Germinal center (tissue), 1 donor: ENCODE data around the gene ASIC2.

Experiments
- DNase-seq: peaks from one replicate; pipeline ENCODE4 v3.0.0; 2012; ENCODE audit warnings: mixed read lengths, low spot score

Gene ASIC2

GRCh38 chr17:33113276-33113990, 179.7 kb downstream of the ASIC2 start:
- no peak for DNase-seq

- no peak for DNase-seq
These were observed 180.3 kb downstream of the ASIC2 start for GRCh38 chr17:33112763-33113162.

GRCh38 chr17:33109336-33110072, 183.6 kb downstream of the ASIC2 start:
- no peak for DNase-seq

GRCh38 chr17:33106525-33107165, 186.4 kb downstream of the ASIC2 start:
- no peak for DNase-seq

GRCh38 chr17:33105911-33106310, 187.2 kb downstream of the ASIC2 start:
- DNase-seq = no peak

GRCh38 chr17:33099906-33100305, 193.2 kb downstream of the ASIC2 start:
- no peak for DNase-seq

- DNase-seq = no peak
These were observed 193.8 kb downstream of the ASIC2 start for GRCh38 chr17:33099252-33099651.

- no peak for DNase-seq
These were observed 195.7 kb downstream of the ASIC2 start for GRCh38 chr17:33097411-33097810.

GRCh38 chr17:33096161-33096560, 196.9 kb downstream of the ASIC2 start:
- DNase-seq = no peak

GRCh38 chr17:33091271-33091670, 201.8 kb downstream of the ASIC2 start:
- no peak for DNase-seq

GRCh38 chr17:33090806-33091205, 202.3 kb downstream of the ASIC2 start:
- DNase-seq = no peak

GRCh38 chr17:33086878-33087277, 206.2 kb downstream of the ASIC2 start:
- no peak for DNase-seq

- DNase-seq = no peak
These were observed 207.1 kb downstream of the ASIC2 start for GRCh38 chr17:33086041-33086440.

GRCh38 chr17:33085256-33085655, 207.8 kb downstream of the ASIC2 start:
- no peak for DNase-seq

GRCh38 chr17:33084755-33085154, 208.3 kb downstream of the ASIC2 start:
- no peak for DNase-seq

GRCh38 chr17:33082529-33083173, 210.4 kb downstream of the ASIC2 start:
- DNase-seq = no peak

- no peak for DNase-seq
These were observed 213.0 kb downstream of the ASIC2 start for GRCh38 chr17:33080091-33080490.

GRCh38 chr17:33079201-33079600, 213.9 kb downstream of the ASIC2 start:
- no peak for DNase-seq

GRCh38 chr17:33076979-33077378, 216.1 kb downstream of the ASIC2 start:
- DNase-seq = no peak

- no peak for DNase-seq
These were observed 219.7 kb downstream of the ASIC2 start for GRCh38 chr17:33073416-33073815.

GRCh38 chr17:33072421-33073161, 220.5 kb downstream of the ASIC2 start:
- no peak for DNase-seq

- no peak for DNase-seq
These were observed 221.4 kb downstream of the ASIC2 start for GRCh38 chr17:33071656-33072055.
